Progenitor cell of endocrine pancreas (in vitro differentiated cells): Measurements from ENCODE around the gene GALNT9. TPM values are rescaled to one million over a fixed set of nuclear protein-coding genes. Genes with fewer than 3 reads are reported as not detected.

Source experiments
- DNase-seq: peaks from one replicate; pipeline ENCODE4 v3.0.0; 2021; ENCODE audit warnings: low spot score; ENCODE audit not compliant: unreplicated experiment
- H3K27ac Mint-ChIP-seq: 2 replicates; pipeline ENCODE4 v1.8.0; 2021; ENCODE audit warnings: mild to moderate bottlenecking, moderate library complexity, mixed read lengths
- H3K27me3 Mint-ChIP-seq: 2 replicates; pipeline ENCODE4 v1.8.0; 2021; ENCODE audit warnings: mixed read lengths
- H3K36me3 Mint-ChIP-seq: 2 replicates; pipeline ENCODE4 v1.8.0; 2022; ENCODE audit warnings: mixed read lengths; ENCODE audit not compliant: insufficient read depth
- H3K4me1 Mint-ChIP-seq: 2 replicates; pipeline ENCODE4 v1.8.0; 2021; ENCODE audit warnings: low read depth, mixed read lengths
- H3K4me3 Mint-ChIP-seq: 2 replicates; pipeline ENCODE4 v1.8.0; 2021; ENCODE audit warnings: low read depth, mild to moderate bottlenecking, moderate library complexity, mixed read lengths
- H3K9me3 Mint-ChIP-seq: 2 replicates; pipeline ENCODE4 v1.8.0; 2021; ENCODE audit warnings: low read depth, mixed read lengths
- total RNA-seq: library from RNA; stranded (reverse); gene quantifications from 2 replicates; pipeline ENCODE4 v1.2.1, GENCODE V29; 2021
- TF ChIP-seq, protein P1 (sequence below): fragments of 200-600 bp; sonication (generic); IDR thresholded peaks from one replicate; pipeline ENCODE4 v1.5.0; 2021; ENCODE audit warnings: antibody characterized with exemption, mild to moderate bottlenecking; ENCODE audit not compliant: unreplicated experiment

The GALNT9 gene
- total RNA-seq, 1 donor from 2014 or later, result 0.36 TPM

DNA sequence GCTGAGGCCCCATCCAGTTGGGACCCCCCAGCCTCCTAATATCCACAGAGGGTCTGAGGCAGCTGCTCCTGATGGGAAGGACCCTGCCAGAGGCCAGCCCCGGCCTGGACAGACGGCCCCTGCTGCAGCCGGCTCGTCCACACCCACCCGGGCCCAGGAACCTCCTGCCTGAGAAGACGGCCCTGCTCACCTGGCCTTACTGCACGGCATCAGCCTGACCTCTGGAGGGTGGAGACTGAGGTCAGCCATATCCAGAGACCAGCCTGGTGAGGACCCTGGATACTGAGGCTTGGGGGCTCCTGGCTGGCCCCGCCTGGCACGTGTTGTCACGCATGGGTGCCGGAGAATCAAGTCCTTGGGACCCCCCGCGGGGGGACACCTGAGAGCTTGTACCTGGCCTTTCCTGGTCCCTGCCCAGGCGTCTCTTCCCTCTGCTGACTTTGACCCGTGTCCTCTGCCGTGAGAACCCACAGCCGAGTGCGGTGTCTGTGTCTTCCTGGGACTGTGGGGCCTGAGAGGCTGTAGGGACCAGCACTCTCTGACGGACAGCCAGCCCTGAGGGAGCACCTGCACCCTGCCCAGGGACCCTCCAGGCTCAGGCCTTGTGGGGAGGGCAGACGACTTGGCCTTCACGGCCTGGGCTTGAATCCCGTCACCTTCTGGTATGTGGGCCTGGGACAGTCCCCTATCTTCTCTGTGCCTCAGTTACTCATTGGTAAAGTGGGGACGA, 127.8 kb downstream of the GALNT9 start:
- Mint-ChIP-seq H3K36me3 (no peaks in the 10 kb centered on the region), H3K9me3 (no peaks in the 10 kb centered on the region), H3K4me3 (no peak overlapping the region), H3K4me1 (no peaks in the 10 kb centered on the region), H3K27ac (no peak overlapping the region), H3K27me3 (peaks cover 38% of the 10 kb centered on the region)
- DNase-seq, result no peak
- TF ChIP-seq, protein P1, sequence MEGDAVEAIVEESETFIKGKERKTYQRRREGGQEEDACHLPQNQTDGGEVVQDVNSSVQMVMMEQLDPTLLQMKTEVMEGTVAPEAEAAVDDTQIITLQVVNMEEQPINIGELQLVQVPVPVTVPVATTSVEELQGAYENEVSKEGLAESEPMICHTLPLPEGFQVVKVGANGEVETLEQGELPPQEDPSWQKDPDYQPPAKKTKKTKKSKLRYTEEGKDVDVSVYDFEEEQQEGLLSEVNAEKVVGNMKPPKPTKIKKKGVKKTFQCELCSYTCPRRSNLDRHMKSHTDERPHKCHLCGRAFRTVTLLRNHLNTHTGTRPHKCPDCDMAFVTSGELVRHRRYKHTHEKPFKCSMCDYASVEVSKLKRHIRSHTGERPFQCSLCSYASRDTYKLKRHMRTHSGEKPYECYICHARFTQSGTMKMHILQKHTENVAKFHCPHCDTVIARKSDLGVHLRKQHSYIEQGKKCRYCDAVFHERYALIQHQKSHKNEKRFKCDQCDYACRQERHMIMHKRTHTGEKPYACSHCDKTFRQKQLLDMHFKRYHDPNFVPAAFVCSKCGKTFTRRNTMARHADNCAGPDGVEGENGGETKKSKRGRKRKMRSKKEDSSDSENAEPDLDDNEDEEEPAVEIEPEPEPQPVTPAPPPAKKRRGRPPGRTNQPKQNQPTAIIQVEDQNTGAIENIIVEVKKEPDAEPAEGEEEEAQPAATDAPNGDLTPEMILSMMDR, result no peak

DNA sequence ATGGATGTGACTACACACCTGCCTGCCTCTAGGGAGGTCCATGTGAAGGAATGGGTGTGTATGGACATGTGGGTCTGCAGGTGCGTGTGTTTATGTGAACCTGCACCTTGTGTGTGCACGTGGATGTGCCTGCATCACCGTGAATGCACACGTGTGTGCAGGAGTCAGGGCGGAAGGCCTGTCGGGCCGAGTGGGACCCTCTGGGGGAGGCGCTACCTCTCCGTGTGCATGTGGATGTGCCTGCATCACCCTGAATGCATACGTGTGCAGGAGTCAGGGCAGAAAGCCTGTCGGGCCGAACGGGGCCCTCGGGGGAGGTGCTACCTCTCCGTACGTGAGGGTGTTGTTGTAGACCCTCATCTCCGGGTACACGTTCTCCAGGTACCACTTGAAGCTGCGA, 128.6 kb downstream of the GALNT9 start:
- no peaks in the 10 kb centered on the region for H3K4me1 Mint-ChIP-seq
- no peak overlapping the region for H3K4me3 Mint-ChIP-seq
- no peak for DNase-seq
- no peaks in the 10 kb centered on the region for H3K36me3 Mint-ChIP-seq
- no peaks in the 10 kb centered on the region for H3K9me3 Mint-ChIP-seq
- peaks cover 42% of the 10 kb centered on the region for H3K27me3 Mint-ChIP-seq
- no peak overlapping the region for H3K27ac Mint-ChIP-seq
- TF ChIP-seq, protein P1, result no peak

DNA sequence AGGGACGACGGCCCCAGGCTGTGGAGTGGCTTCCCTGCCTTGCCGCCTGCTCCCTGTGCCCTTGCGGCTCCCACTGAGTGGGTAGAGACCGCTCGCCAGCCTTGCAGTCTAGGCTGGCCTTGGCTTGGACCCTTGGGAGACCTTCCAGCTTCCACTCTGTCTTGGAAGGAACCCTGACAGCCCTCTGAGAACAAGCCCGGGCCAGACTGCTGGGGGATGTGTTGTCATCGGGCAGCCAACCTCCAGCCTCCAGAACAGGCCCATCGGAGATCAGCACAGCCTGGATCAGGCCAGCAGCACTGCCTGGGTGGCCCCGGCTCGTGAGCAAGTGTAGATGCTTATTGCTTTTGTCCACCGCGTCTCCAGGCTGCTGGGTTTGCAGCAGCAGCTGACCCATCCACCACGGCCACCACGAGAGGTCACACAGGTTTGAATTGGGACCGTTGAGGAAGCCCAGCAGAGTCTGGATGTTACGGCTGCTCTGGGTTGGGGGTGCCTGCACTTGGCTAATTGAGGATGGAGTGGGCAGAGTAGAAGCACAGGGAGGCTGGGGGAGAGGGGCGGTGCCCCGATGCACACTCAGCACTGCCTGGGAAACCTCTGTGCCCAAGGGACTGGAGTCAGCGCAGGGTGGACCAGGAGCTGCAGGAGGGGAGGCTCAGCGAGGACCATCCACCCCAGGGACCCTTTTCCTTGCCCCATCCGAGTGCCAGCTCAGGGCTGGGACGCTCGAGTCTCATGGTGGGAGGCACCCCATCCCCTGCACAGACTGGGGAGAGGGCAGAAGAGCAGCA, 129.7 kb downstream of the GALNT9 start:
- no peak overlapping the region for H3K27ac Mint-ChIP-seq
- no peak overlapping the region for H3K4me3 Mint-ChIP-seq
- H3K36me3 Mint-ChIP-seq, result no peaks in the 10 kb centered on the region
- DNase-seq, result no peak
- peaks cover 41% of the 10 kb centered on the region for H3K27me3 Mint-ChIP-seq
- H3K9me3 Mint-ChIP-seq, result no peaks in the 10 kb centered on the region
- TF ChIP-seq, protein P1, result no peak
- H3K4me1 Mint-ChIP-seq, result no peaks in the 10 kb centered on the region

GRCh38 chr12:132199101-132199500, 130.3 kb downstream of the GALNT9 start:
- no peak for DNase-seq
- Mint-ChIP-seq H3K9me3 (peaks cover 2% of the 10 kb centered on the region), H3K4me3 (no peak overlapping the region), H3K27ac (no peak overlapping the region), H3K27me3 (peaks cover 41% of the 10 kb centered on the region), H3K4me1 (no peaks in the 10 kb centered on the region), H3K36me3 (no peaks in the 10 kb centered on the region)
- TF ChIP-seq, protein P1, result no peak

GRCh38 chr12:132197581-132198354, 131.6 kb downstream of the GALNT9 start:
- DNase-seq, result no peak
- TF ChIP-seq, protein P1, result no peak
- peaks cover 51% of the 10 kb centered on the region for H3K27me3 Mint-ChIP-seq
- no peak overlapping the region for H3K27ac Mint-ChIP-seq
- no peak overlapping the region for H3K4me3 Mint-ChIP-seq
- peaks cover 7% of the 10 kb centered on the region for H3K9me3 Mint-ChIP-seq
- H3K4me1 Mint-ChIP-seq, result no peaks in the 10 kb centered on the region
- no peaks in the 10 kb centered on the region for H3K36me3 Mint-ChIP-seq
